IMR-90 (cell line): ENCODE measurements around the gene MPP2. TPM values are rescaled to one million over a fixed set of nuclear protein-coding genes. Genes with fewer than 3 reads are reported as not detected.

ENCODE experiments used
- ATAC-seq: fragments of 200-7000 bp; cut with Tn5 transposase; 2 replicates; pipeline ENCODE4 v1.9.1; 2020; ENCODE audit warnings: low read depth, mild to moderate bottlenecking, moderate library complexity
- BruUV-seq: library from RNA; stranded (reverse); fragments of 400-500 nt; replicated peaks from 2 replicates; lab custom pipeline; 2021; lab: Mats Ljungman, UMichigan
- CTCF ChIA-PET: fragments of 300-600 bp; formaldehyde crosslinking; extraction: SDS; loops from one replicate; lab custom pipeline; 2021; ENCODE audit warnings: antibody characterized with exemption; lab: Yijun Ruan, JAX
- POLR2A ChIA-PET: fragments of 300-600 bp; sonication (Branson Sonifier 250); formaldehyde crosslinking; loops from one replicate; lab custom pipeline; 2022; ENCODE audit warnings: antibody characterized with exemption; ENCODE audit not compliant: unreplicated experiment; lab: Charles Lee
- DNase-seq: peaks from one replicate; pipeline ENCODE4 v3.0.0; 2013
- H2AFZ ChIP-seq: replicated peaks from 2 replicates; pipeline ENCODE3; 2013; ENCODE audit warnings: low read length, mild to moderate bottlenecking; ENCODE audit not compliant: poor library complexity
- H2AK5ac ChIP-seq: 2 replicates; pipeline ENCODE4 v1.6.1; 2013; ENCODE audit warnings: low read depth, low read length, inconsistent platforms
- H2AK9ac ChIP-seq: replicated peaks from 2 replicates; pipeline ENCODE3; 2013; ENCODE audit warnings: mild to moderate bottlenecking, low read depth, low read length, moderate library complexity; ENCODE audit not compliant: poor library complexity
- H2BK120ac ChIP-seq: 2 replicates; pipeline ENCODE4 v1.6.1; 2013; ENCODE audit warnings: low read depth, low read length, inconsistent platforms
- H2BK15ac ChIP-seq: 3 replicates; pipeline ENCODE4 v1.6.1; 2013; ENCODE audit warnings: low read depth, low read length, inconsistent platforms
- H2BK20ac ChIP-seq: 2 replicates; pipeline ENCODE4 v1.6.1; 2013; ENCODE audit warnings: low read depth, mild to moderate bottlenecking, inconsistent platforms, low read length, moderate library complexity
- H2BK5ac ChIP-seq: 2 replicates; pipeline ENCODE4 v1.6.1; 2013; ENCODE audit warnings: mild to moderate bottlenecking, low read depth, low read length, inconsistent platforms; ENCODE audit not compliant: poor library complexity, severe bottlenecking
- H3K14ac ChIP-seq: replicated peaks from 2 replicates; pipeline ENCODE4 v1.6.1; 2013; ENCODE audit warnings: low read depth, low read length, inconsistent platforms
- H3K18ac ChIP-seq: 2 replicates; pipeline ENCODE4 v1.6.1; 2013; ENCODE audit warnings: low read depth, low read length, control low read depth
- H3K23ac ChIP-seq: 2 replicates; pipeline ENCODE4 v1.6.1; 2013; ENCODE audit warnings: low read depth, low read length, inconsistent platforms
- H3K27ac ChIP-seq: 2 replicates; pipeline ENCODE4 v1.5.1; 2013; ENCODE audit warnings: mild to moderate bottlenecking, control low read depth, low read length; ENCODE audit not compliant: insufficient read depth
- H3K27me3 ChIP-seq: 2 replicates; pipeline ENCODE4 v1.6.1; 2013; ENCODE audit warnings: low read length; ENCODE audit not compliant: control insufficient read depth, insufficient read depth
- H3K36me3 ChIP-seq: 2 replicates; pipeline ENCODE4 v1.6.1; 2013; ENCODE audit warnings: low read length, mixed read lengths; ENCODE audit not compliant: control insufficient read depth, insufficient read depth
- H3K4ac ChIP-seq: 2 replicates; pipeline ENCODE4 v1.6.1; 2013; ENCODE audit warnings: low read depth, low read length, inconsistent platforms
- H3K4me1 ChIP-seq: 2 replicates; pipeline ENCODE4 v1.6.1; 2013; ENCODE audit warnings: low read length, mixed read lengths; ENCODE audit not compliant: control insufficient read depth, insufficient read depth
- H3K4me2 ChIP-seq: 2 replicates; pipeline ENCODE4 v1.6.1; 2013; ENCODE audit warnings: low read depth, mild to moderate bottlenecking, control low read depth, low read length, moderate library complexity
- H3K4me3 ChIP-seq: 2 replicates; pipeline ENCODE4 v1.5.1; 2013; ENCODE audit warnings: low read depth, mild to moderate bottlenecking, control low read depth, low read length, moderate library complexity; ENCODE audit not compliant: insufficient read depth
- H3K56ac ChIP-seq: 2 replicates; pipeline ENCODE4 v1.6.1; 2013; ENCODE audit warnings: low read length, inconsistent platforms; ENCODE audit not compliant: insufficient read depth; ENCODE audit errors: extremely low read depth
- H3K79me1 ChIP-seq, 2 experiments: 2 replicates each; pipeline ENCODE4 v1.6.1; 2013; ENCODE audit warnings: low read length in 2 of 2, inconsistent platforms in 1 of 2, low read depth in 1 of 2
- H3K9ac ChIP-seq: 2 replicates; pipeline ENCODE4 v1.6.1; 2013; ENCODE audit warnings: low read depth, low read length, control low read depth
- H3K9me1 ChIP-seq: 2 replicates; pipeline ENCODE4 v1.6.1; 2013; ENCODE audit warnings: low read length, inconsistent platforms; ENCODE audit not compliant: insufficient read depth
- H3K9me3 ChIP-seq: 2 replicates; pipeline ENCODE4 v1.6.1; 2013; ENCODE audit warnings: low read length; ENCODE audit not compliant: control insufficient read depth, insufficient read depth
- H4K20me1 ChIP-seq: 2 replicates; pipeline ENCODE4 v1.6.1; 2013; ENCODE audit warnings: low read length, inconsistent platforms; ENCODE audit not compliant: insufficient read depth
- H4K5ac ChIP-seq: 2 replicates; pipeline ENCODE4 v1.6.1; 2013; ENCODE audit warnings: mild to moderate bottlenecking, low read depth, low read length, control low read depth
- H4K8ac ChIP-seq, 2 experiments: 2 replicates each; pipeline ENCODE4 v1.6.1; 2013; ENCODE audit warnings: low read depth in 2 of 2, low read length in 2 of 2, control low read depth in 1 of 2, inconsistent platforms in 1 of 2
- H4K91ac ChIP-seq: 2 replicates; pipeline ENCODE4 v1.6.1; 2013; ENCODE audit warnings: low read depth, low read length, inconsistent platforms; ENCODE audit not compliant: insufficient read depth
- BHLHE40 ChIP-seq: fragments of 150-350 bp; IDR thresholded peaks from 2 replicates; pipeline ENCODE4 v1.6.1; 2016; ENCODE audit warnings: mild to moderate bottlenecking, low read depth, low read length
- CEBPB ChIP-seq: IDR thresholded peaks from 2 replicates; pipeline ENCODE4 v1.6.1; 2012; ENCODE audit warnings: low read depth, low read length, improper control_type of control experiment
- CHD1 ChIP-seq: IDR thresholded peaks from 2 replicates; pipeline ENCODE4 v1.6.1; 2012; ENCODE audit warnings: low read depth, low read length, improper control_type of control experiment
- ELK1 ChIP-seq: fragments of 150-350 bp; IDR thresholded peaks from 2 replicates; pipeline ENCODE4 v1.6.1; 2016; ENCODE audit warnings: low read depth, mild to moderate bottlenecking, low read length, moderate library complexity, borderline replicate concordance
- FOS ChIP-seq: fragments of 150-350 bp; IDR thresholded peaks from 2 replicates; pipeline ENCODE4 v1.6.1; 2016; ENCODE audit warnings: low read depth, low read length
- MAFK ChIP-seq: IDR thresholded peaks from 2 replicates; pipeline ENCODE4 v1.6.1; 2012; ENCODE audit warnings: low read depth, low read length, improper control_type of control experiment
- MAZ ChIP-seq: IDR thresholded peaks from 2 replicates; pipeline ENCODE4 v1.6.1; 2012; ENCODE audit warnings: low read depth, mild to moderate bottlenecking, low read length, improper control_type of control experiment, moderate library complexity, borderline replicate concordance
- MXI1 ChIP-seq: IDR thresholded peaks from 2 replicates; pipeline ENCODE4 v1.6.1; 2012; ENCODE audit warnings: low read depth, mild to moderate bottlenecking, low read length, moderate library complexity, borderline replicate concordance
- NFE2L2 ChIP-seq: fragments of 150-350 bp; IDR thresholded peaks from 2 replicates; pipeline ENCODE4 v1.6.1; 2016; ENCODE audit warnings: low read depth, mild to moderate bottlenecking, low read length
- POLR2A ChIP-seq: IDR thresholded peaks from 2 replicates; pipeline ENCODE4 v1.6.1; 2012; ENCODE audit warnings: mild to moderate bottlenecking, low read depth, low read length
- RAD21 ChIP-seq: IDR thresholded peaks from 2 replicates; pipeline ENCODE4 v1.6.1; 2012; ENCODE audit warnings: low read length, improper control_type of control experiment
- RCOR1 ChIP-seq: IDR thresholded peaks from 2 replicates; pipeline ENCODE4 v1.6.1; 2012; ENCODE audit warnings: mild to moderate bottlenecking, low read length, improper control_type of control experiment; ENCODE audit not compliant: insufficient replicate concordance
- RFX5 ChIP-seq: IDR thresholded peaks from 2 replicates; pipeline ENCODE4 v1.8.0; 2012; ENCODE audit warnings: low read depth, mild to moderate bottlenecking, low read length, moderate library complexity
- SMC3 ChIP-seq: fragments of 150-350 bp; IDR thresholded peaks from 2 replicates; pipeline ENCODE4 v1.6.1; 2016; ENCODE audit warnings: low read depth, mild to moderate bottlenecking, antibody characterized with exemption, low read length, moderate library complexity
- USF2 ChIP-seq: fragments of 150-350 bp; IDR thresholded peaks from 2 replicates; pipeline ENCODE4 v1.6.1; 2017; ENCODE audit warnings: mild to moderate bottlenecking, antibody characterized with exemption, low read length, low read depth
- WGBS, 2 experiments: methylation state at CpG; one replicate each; pipeline versions ENCODE4 v1.1.5 to v1.1.7; 2013; ENCODE audit warnings: missing lambda C conversion rate in 2 of 2; ENCODE audit not compliant: insufficient read length in 1 of 2; ENCODE audit errors: extremely low coverage in 2 of 2; 5-methylcytosine and 5-hydroxymethylcytosine counted together
- dilution Hi-C: fragments of 300-500 bp; cut with HindIII; formaldehyde crosslinking; loops from one replicate; pipeline ENCODE4 v1.14.3; 2018; ENCODE audit warnings: low sequenced_read_pairs; ENCODE audit not compliant: unreplicated experiment
- in situ Hi-C: fragments of 300-500 bp; cut with MboI; formaldehyde crosslinking; loops from 3 replicates; pipeline ENCODE4 v1.14.3; 2019; ENCODE audit warnings: low sequenced_read_pairs, inconsistent platforms, mixed read lengths
- intact Hi-C: fragments of 100-400 bp; cut with micrococcal nuclease; formaldehyde crosslinking; loops from 2 replicates; pipeline ENCODE4 v1.10.0; 2022
- polyA plus RNA-seq, 3 experiments: library from polyadenylated mRNA; depleted of rRNA; stranded (reverse); fragments of >200 nt; gene quantifications; 2 replicates each; pipeline ENCODE4 v1.2.3, GENCODE V29; 2012; ENCODE audit warnings: low replicate concordance in 1 of 3
- total RNA-seq: library from RNA; depleted of rRNA; stranded (reverse); fragments of >200 nt; gene quantifications from 2 replicates; pipeline ENCODE4 v1.2.3, GENCODE V29; 2012
- TF ChIP-seq, protein P1 (sequence below): conservative IDR thresholded peaks from 2 replicates; pipeline ENCODE4 v1.5.1; 2012; ENCODE audit warnings: mild to moderate bottlenecking, low read depth, low read length, improper control_type of control experiment

The MPP2 gene
- total and polyA plus RNA-seq, 2 of the 4 experiments (the other 2 are of a cell fraction) = 3.2 to 3.8 TPM

DNA sequence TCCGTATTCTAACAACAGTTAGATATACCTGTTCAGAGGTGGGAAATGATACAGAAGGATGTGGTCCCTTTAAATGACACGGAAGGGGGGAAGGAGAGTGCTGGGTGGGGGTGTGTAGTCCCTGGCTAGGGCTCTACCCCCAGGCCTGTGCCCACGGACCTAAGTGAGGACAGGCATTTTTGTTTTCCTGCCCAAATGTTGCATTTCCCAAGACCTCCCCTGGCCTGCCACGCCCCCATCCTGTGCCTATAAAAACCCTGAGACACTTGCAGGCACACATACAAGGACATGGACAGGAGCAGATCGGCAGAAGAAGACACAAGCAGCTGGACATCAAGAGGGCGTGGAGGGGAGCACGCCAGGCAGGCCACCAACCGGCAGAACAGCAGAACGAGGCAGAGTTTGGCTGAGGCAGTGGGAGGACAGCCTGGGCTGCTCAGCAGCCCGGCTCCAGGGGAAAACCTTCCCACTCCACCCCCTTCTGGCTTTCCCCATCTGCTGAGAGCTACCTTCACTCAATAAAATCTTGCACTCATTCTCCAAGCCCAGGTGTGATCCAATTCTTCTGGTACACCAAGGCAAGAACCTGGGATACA is 13.3 kb upstream of the MPP2 start:
- BruUV-seq = no TSS peak
- CTCF ChIA-PET = interaction anchor here (1.6 kb wide), 1 partner anchor 23 kb away, joined by 4 read pairs; no protein-coding TSS in a partner anchor

More for the DNA sequence above, 13.3 kb upstream of the MPP2 start:
- no peak overlapping the region for H3K9ac ChIP-seq
- peak overlapping the region; percentile 76 for H2AK9ac ChIP-seq
- no peak overlapping the region for H4K91ac ChIP-seq
- H3K36me3 ChIP-seq = no peaks in the 10 kb centered on the region
- 30% methylated on average over 2 of the region's 10 CpGs; no CpG with 5 or more reads in 1 of the 2 experiments for WGBS, 2 experiments
- no peak overlapping the region for H3K23ac ChIP-seq
- no peak for ATAC-seq
- in situ Hi-C loops (no loop called here), intact Hi-C loops (no loop called here), dilution Hi-C loops (no loop called here)
- H2AK5ac ChIP-seq = no peak overlapping the region
- no peaks in the 10 kb centered on the region for H3K79me1 ChIP-seq
- H3K4me2 ChIP-seq = no peak overlapping the region
- no peak overlapping the region for H2AFZ ChIP-seq
- no peak overlapping the region for H2BK20ac ChIP-seq
- peaks cover 70% of the 10 kb centered on the region for H3K27me3 ChIP-seq
- peaks cover 3% of the 10 kb centered on the region; the same call in 1 of the 2 replicates for H3K9me1 ChIP-seq
- no peak overlapping the region for H2BK120ac ChIP-seq
- no peak overlapping the region for H3K4ac ChIP-seq
- no peak for DNase-seq
- POLR2A ChIA-PET = no interaction called here
- no peak overlapping the region for H3K18ac ChIP-seq
- no peak overlapping the region for H4K8ac ChIP-seq
- H4K5ac ChIP-seq = no peak overlapping the region
- no peaks in the 10 kb centered on the region for H3K9me3 ChIP-seq
- no peak for TF ChIP-seq BHLHE40
- no peak for TF ChIP-seq SMC3
- no peak for TF ChIP-seq RCOR1
- TF ChIP-seq ELK1 = no peak
- no peak for TF ChIP-seq MXI1
- TF ChIP-seq RFX5 = no peak
- TF ChIP-seq RAD21 = no peak
- TF ChIP-seq CEBPB = no peak
- TF ChIP-seq USF2 = no peak
- TF ChIP-seq POLR2A = no peak
- TF ChIP-seq, protein P1, sequence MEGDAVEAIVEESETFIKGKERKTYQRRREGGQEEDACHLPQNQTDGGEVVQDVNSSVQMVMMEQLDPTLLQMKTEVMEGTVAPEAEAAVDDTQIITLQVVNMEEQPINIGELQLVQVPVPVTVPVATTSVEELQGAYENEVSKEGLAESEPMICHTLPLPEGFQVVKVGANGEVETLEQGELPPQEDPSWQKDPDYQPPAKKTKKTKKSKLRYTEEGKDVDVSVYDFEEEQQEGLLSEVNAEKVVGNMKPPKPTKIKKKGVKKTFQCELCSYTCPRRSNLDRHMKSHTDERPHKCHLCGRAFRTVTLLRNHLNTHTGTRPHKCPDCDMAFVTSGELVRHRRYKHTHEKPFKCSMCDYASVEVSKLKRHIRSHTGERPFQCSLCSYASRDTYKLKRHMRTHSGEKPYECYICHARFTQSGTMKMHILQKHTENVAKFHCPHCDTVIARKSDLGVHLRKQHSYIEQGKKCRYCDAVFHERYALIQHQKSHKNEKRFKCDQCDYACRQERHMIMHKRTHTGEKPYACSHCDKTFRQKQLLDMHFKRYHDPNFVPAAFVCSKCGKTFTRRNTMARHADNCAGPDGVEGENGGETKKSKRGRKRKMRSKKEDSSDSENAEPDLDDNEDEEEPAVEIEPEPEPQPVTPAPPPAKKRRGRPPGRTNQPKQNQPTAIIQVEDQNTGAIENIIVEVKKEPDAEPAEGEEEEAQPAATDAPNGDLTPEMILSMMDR = no peak
- no peak for TF ChIP-seq NFE2L2
- no peak for TF ChIP-seq CHD1
- no peak for TF ChIP-seq MAZ
- TF ChIP-seq FOS = no peak
- no peak for TF ChIP-seq MAFK
- H3K56ac ChIP-seq = no peak overlapping the region
- H3K14ac ChIP-seq = no peak overlapping the region
- H3K27ac ChIP-seq = no peak overlapping the region
- no peak overlapping the region for H2BK5ac ChIP-seq
- no peak overlapping the region for H2BK15ac ChIP-seq
- H3K4me3 ChIP-seq = no peak overlapping the region
- H3K4me1 ChIP-seq = no peaks in the 10 kb centered on the region
- H4K20me1 ChIP-seq = no peaks in the 10 kb centered on the region
